Hepatocyte (in vitro differentiated cells): ENCODE results near the gene MED6. TPM values are rescaled to one million over a fixed set of nuclear protein-coding genes. Genes with fewer than 3 reads are reported as not detected.

Experiments
- DNase-seq: peaks from one replicate; pipeline ENCODE4 v3.0.0-alpha.2; 2016; ENCODE audit warnings: low spot score
- H2AFZ ChIP-seq: fragments of 200-600 bp; sonication (generic); 2 replicates; pipeline ENCODE4 v1.6.0; 2016; ENCODE audit warnings: antibody characterized with exemption, mild to moderate bottlenecking
- H3K27ac ChIP-seq: fragments of 200-600 bp; sonication (generic); 2 replicates; pipeline ENCODE4 v1.5.1; 2016; ENCODE audit warnings: mild to moderate bottlenecking
- H3K27me3 ChIP-seq: fragments of 200-600 bp; sonication (generic); 2 replicates; pipeline ENCODE4 v1.6.1; 2016
- H3K36me3 ChIP-seq: fragments of 200-600 bp; sonication (generic); replicated peaks from 2 replicates; pipeline ENCODE4 v1.5.1; 2016; ENCODE audit warnings: low read depth; ENCODE audit not compliant: insufficient read depth
- H3K4me1 ChIP-seq: fragments of 200-600 bp; sonication (generic); 2 replicates; pipeline ENCODE4 v1.5.1; 2016; ENCODE audit warnings: mild to moderate bottlenecking, moderate library complexity; ENCODE audit not compliant: insufficient read depth
- H3K4me2 ChIP-seq: fragments of 200-600 bp; sonication (generic); 2 replicates; pipeline ENCODE4 v1.6.0; 2016
- H3K4me3 ChIP-seq: fragments of 200-600 bp; sonication (generic); 2 replicates; pipeline ENCODE4 v1.5.1; 2016; ENCODE audit warnings: mild to moderate bottlenecking
- H3K79me2 ChIP-seq: fragments of 200-600 bp; sonication (generic); 2 replicates; pipeline ENCODE4 v1.6.0; 2017; ENCODE audit warnings: mild to moderate bottlenecking
- H3K9me2 ChIP-seq: fragments of 200-600 bp; sonication (generic); replicated peaks from 2 replicates; pipeline ENCODE4 v1.6.0; 2017; ENCODE audit warnings: mild to moderate bottlenecking; ENCODE audit not compliant: insufficient read depth
- H3K9me3 ChIP-seq: fragments of 200-600 bp; sonication (generic); 2 replicates; pipeline ENCODE4 v1.5.1; 2016; ENCODE audit warnings: low read depth, mild to moderate bottlenecking
- H4K20me1 ChIP-seq: fragments of 200-600 bp; sonication (generic); 2 replicates; pipeline ENCODE4 v1.6.0; 2016; ENCODE audit warnings: mild to moderate bottlenecking; ENCODE audit not compliant: insufficient read depth, poor library complexity, severe bottlenecking
- EZH2 ChIP-seq: fragments of 200-600 bp; sonication (generic); IDR thresholded peaks from 2 replicates; pipeline ENCODE4 v1.6.1; 2016; ENCODE audit warnings: antibody characterized with exemption, mild to moderate bottlenecking, borderline replicate concordance
- EZH2phosphoT487 ChIP-seq: fragments of 200-600 bp; sonication (generic); IDR thresholded peaks from one replicate; pipeline ENCODE4 v1.6.1; 2018; ENCODE audit warnings: antibody characterized with exemption, mild to moderate bottlenecking, low read depth, moderate library complexity; ENCODE audit not compliant: unreplicated experiment, severe bottlenecking
- WGBS: methylation state at CpG from one replicate; pipeline ENCODE4 v1.1.6; 2016; ENCODE audit warnings: low lambda C conversion rate; ENCODE audit errors: missing lambda C conversion rate; 5-methylcytosine and 5-hydroxymethylcytosine counted together
- polyA plus RNA-seq: library from polyadenylated mRNA; unstranded; fragments of >200 nt; fragmentation: Nextera tagmentation; extraction: Ambion mirVana; gene quantifications from 2 replicates; pipeline ENCODE4 v1.2.1, GENCODE V29; 2016
- total RNA-seq: library from RNA; depleted of rRNA; stranded (reverse); fragments of >200 nt; gene quantifications from 2 replicates; pipeline ENCODE4 v1.2.3, GENCODE V29; 2014
- TF ChIP-seq, protein P1 (sequence below): fragments of 200-600 bp; sonication (generic); IDR thresholded peaks from 2 replicates; pipeline ENCODE4 v1.5.1; 2016; ENCODE audit warnings: antibody characterized with exemption, mild to moderate bottlenecking; ENCODE audit not compliant: poor library complexity

Gene MED6
- total and polyA plus RNA-seq, 2 experiments from 2014 or later, result 41.1 to 44.3 TPM

DNA sequence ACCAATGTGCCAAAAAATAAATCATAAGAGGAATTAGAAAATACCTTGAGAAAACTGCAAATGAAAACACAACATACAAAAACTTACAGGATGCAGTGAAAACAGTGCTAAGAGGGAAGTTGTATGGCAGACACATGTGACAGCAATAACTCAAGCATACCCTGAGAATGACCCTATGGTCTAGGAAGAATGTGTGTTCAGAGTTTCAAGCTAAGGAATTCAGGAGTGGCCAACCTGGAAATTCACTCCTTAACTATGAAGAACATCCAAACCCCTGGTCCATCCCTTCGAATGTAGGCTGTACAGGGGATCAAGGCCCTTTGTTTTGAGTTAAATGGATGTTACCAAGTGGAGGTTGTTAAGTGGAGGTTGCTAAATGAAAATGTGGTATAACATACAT is 24.5 kb upstream of the MED6 start:
- H3K36me3 ChIP-seq, result no peaks in the 10 kb centered on the region
- H2AFZ ChIP-seq, result no peak overlapping the region
- H3K27ac ChIP-seq, result peak overlapping the region; percentile 36
- peaks cover 20% of the 10 kb centered on the region for H3K9me3 ChIP-seq
- WGBS, result 83% methylated on average over 1 of the region's 1 CpG
- TF ChIP-seq EZH2phosphoT487, result no peak
- TF ChIP-seq, protein P1, sequence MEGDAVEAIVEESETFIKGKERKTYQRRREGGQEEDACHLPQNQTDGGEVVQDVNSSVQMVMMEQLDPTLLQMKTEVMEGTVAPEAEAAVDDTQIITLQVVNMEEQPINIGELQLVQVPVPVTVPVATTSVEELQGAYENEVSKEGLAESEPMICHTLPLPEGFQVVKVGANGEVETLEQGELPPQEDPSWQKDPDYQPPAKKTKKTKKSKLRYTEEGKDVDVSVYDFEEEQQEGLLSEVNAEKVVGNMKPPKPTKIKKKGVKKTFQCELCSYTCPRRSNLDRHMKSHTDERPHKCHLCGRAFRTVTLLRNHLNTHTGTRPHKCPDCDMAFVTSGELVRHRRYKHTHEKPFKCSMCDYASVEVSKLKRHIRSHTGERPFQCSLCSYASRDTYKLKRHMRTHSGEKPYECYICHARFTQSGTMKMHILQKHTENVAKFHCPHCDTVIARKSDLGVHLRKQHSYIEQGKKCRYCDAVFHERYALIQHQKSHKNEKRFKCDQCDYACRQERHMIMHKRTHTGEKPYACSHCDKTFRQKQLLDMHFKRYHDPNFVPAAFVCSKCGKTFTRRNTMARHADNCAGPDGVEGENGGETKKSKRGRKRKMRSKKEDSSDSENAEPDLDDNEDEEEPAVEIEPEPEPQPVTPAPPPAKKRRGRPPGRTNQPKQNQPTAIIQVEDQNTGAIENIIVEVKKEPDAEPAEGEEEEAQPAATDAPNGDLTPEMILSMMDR, result no peak
- TF ChIP-seq EZH2, result no peak
- H3K4me1 ChIP-seq, result no peaks in the 10 kb centered on the region
- H4K20me1 ChIP-seq, result no peaks in the 10 kb centered on the region
- no peak overlapping the region for H3K4me2 ChIP-seq
- no peaks in the 10 kb centered on the region for H3K9me2 ChIP-seq
- no peaks in the 10 kb centered on the region for H3K79me2 ChIP-seq
- no peak overlapping the region for H3K4me3 ChIP-seq
- no peaks in the 10 kb centered on the region for H3K27me3 ChIP-seq
- no peak for DNase-seq

DNA sequence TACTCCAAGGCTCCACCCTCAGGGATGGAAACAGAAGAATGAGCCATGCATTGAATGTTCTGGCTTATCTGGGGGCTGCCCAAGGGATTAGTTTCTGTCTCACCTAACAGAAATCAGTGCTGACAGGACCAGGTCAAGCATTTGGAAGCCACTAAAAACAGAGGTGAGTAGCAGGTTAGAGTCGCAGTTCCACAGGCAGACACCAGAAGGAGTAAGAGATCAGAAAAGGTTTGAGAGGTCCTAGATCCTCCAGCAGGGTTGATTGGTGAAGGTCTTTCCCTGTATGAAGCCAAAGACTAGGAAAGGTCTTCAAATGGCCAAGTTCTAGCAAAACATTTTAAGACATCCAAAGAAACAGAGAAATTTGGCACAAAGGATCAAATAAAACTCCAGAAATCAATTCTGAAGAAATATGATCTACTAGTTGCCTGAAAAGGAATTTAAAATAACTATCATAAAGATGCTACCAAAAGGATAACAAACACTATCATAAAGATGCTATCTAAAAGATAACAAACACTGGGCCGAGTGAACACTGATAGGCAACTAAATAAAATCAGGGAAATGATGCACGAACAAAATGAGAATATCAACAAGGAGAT is 21.8 kb upstream of the MED6 start:
- H2AFZ ChIP-seq, result no peak overlapping the region
- H3K36me3 ChIP-seq, result no peaks in the 10 kb centered on the region
- H3K79me2 ChIP-seq, result no peaks in the 10 kb centered on the region
- peak; percentile 64 for DNase-seq
- H3K27me3 ChIP-seq, result no peaks in the 10 kb centered on the region
- peaks cover 11% of the 10 kb centered on the region for H3K9me3 ChIP-seq
- H3K4me3 ChIP-seq, result no peak overlapping the region
- no peaks in the 10 kb centered on the region for H3K9me2 ChIP-seq
- no peaks in the 10 kb centered on the region for H4K20me1 ChIP-seq
- 37% methylated on average over 3 of the region's 3 CpGs for WGBS
- no peak overlapping the region for H3K27ac ChIP-seq
- no peak overlapping the region for H3K4me2 ChIP-seq
- TF ChIP-seq EZH2 (no peak), EZH2phosphoT487 (no peak)
- TF ChIP-seq, protein P1, result peak; percentile 68
- H3K4me1 ChIP-seq, result no peaks in the 10 kb centered on the region

DNA sequence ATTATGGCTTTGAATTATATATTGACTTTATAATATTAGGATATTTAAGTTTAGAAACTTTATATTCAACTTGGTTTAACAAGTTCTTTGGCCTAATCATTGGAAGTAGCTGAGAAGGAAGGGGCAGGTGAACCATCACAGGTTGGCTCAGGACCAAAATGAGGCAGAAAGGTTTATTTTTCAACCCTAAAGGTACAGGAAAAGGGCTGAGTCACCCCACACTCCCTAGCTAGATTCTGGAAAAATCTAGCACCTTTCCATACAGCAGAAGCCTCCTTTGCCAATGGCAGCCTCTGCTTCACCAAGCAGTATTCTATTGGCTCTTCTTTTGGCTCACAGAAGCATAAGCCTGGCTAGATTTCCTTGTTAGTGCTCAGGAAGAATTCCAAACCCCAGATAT is 19.3 kb upstream of the MED6 start:
- Histone ChIP-seq H3K4me2 (no peak overlapping the region), H3K79me2 (no peaks in the 10 kb centered on the region), H3K9me3 (no peaks in the 10 kb centered on the region), H3K36me3 (no peaks in the 10 kb centered on the region), H3K4me1 (no peaks in the 10 kb centered on the region), H3K27ac (no peak overlapping the region), H3K27me3 (no peaks in the 10 kb centered on the region), H3K9me2 (no peaks in the 10 kb centered on the region), H3K4me3 (no peak overlapping the region), H2AFZ (no peak overlapping the region), H4K20me1 (no peaks in the 10 kb centered on the region)
- no peak for TF ChIP-seq EZH2phosphoT487
- DNase-seq, result no peak

DNA sequence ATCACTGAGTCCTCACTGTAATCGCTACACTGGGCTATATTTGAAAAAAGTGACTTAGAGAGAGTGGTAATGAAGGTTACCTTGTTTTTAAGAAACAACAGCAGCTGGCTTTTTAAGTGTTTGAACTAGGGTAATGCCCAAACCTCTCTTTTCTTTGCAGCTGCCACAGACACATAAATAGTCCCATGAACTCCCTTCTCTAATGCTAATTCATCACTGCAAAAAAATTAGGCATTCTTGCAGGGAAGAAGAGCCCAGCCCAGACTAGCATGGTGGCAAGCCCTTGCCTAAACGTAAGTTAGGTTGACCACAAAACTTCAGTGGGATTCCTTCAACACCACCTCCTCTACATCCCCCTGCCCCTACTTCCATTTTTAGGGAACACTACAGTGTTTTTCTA is 17.9 kb upstream of the MED6 start:
- 70% methylated on average over 2 of the region's 2 CpGs for WGBS

More for the DNA sequence above, 17.9 kb upstream of the MED6 start:
- DNase-seq, result no peak
- no peaks in the 10 kb centered on the region for H4K20me1 ChIP-seq
- H3K79me2 ChIP-seq, result no peaks in the 10 kb centered on the region
- H3K4me3 ChIP-seq, result no peak overlapping the region
- H3K9me3 ChIP-seq, result no peaks in the 10 kb centered on the region
- TF ChIP-seq, protein P1, result no peak
- TF ChIP-seq EZH2, result no peak
- TF ChIP-seq EZH2phosphoT487, result no peak
- no peak overlapping the region for H3K4me2 ChIP-seq
- no peak overlapping the region for H2AFZ ChIP-seq
- no peaks in the 10 kb centered on the region for H3K4me1 ChIP-seq
- no peaks in the 10 kb centered on the region for H3K27me3 ChIP-seq
- no peaks in the 10 kb centered on the region for H3K9me2 ChIP-seq
- no peak overlapping the region for H3K27ac ChIP-seq
- no peaks in the 10 kb centered on the region for H3K36me3 ChIP-seq
